A673 (cell line): ENCODE measurements around the gene ZC3H12C. TPM values are rescaled to one million over a fixed set of nuclear protein-coding genes. Genes with fewer than 3 reads are reported as not detected.

Experiments
- BruUV-seq: library from RNA; stranded (reverse); fragments of 400-500 nt; replicated peaks from 2 replicates; lab custom pipeline; 2021; lab: Mats Ljungman, UMichigan
- CTCF ChIA-PET: fragments of 300-600 bp; sonication (Branson Sonifier 250); formaldehyde crosslinking; loops from one replicate; lab custom pipeline; 2022; ENCODE audit warnings: antibody characterized with exemption; lab: Charles Lee
- POLR2A ChIA-PET: fragments of 300-600 bp; sonication (Branson Sonifier 250); formaldehyde crosslinking; loops from one replicate; lab custom pipeline; 2022; ENCODE audit warnings: antibody characterized with exemption; ENCODE audit not compliant: low non-redundant PET; lab: Charles Lee
- DNase-seq: peaks from one replicate; pipeline ENCODE4 v3.0.0-alpha.2; 2015; ENCODE audit warnings: low spot score
- H3K27ac ChIP-seq: fragments of 200-600 bp; sonication (generic); 2 replicates; pipeline ENCODE4 v1.5.1; 2016; ENCODE audit warnings: mixed run types, low read depth, mild to moderate bottlenecking, mixed read lengths, antibody characterized with exemption, low read length; ENCODE audit not compliant: poor library complexity, severe bottlenecking
- H3K27me3 ChIP-seq: fragments of 200-600 bp; sonication (generic); replicated peaks from 2 replicates; pipeline ENCODE4 v1.6.1; 2017; ENCODE audit warnings: mixed run types, low read depth, mild to moderate bottlenecking, mixed read lengths, antibody characterized with exemption, low read length; ENCODE audit not compliant: insufficient read depth, poor library complexity
- H3K36me3 ChIP-seq: fragments of 200-600 bp; sonication (generic); 2 replicates; pipeline ENCODE4 v1.6.1; 2016; ENCODE audit warnings: mixed run types, mild to moderate bottlenecking, mixed read lengths, antibody characterized with exemption, low read length; ENCODE audit not compliant: insufficient read depth, poor library complexity, severe bottlenecking
- H3K4me1 ChIP-seq: fragments of 200-600 bp; sonication (generic); 2 replicates; pipeline ENCODE4 v1.6.1; 2017; ENCODE audit warnings: mixed run types, mild to moderate bottlenecking, mixed read lengths, antibody characterized with exemption, low read length; ENCODE audit not compliant: insufficient read depth, poor library complexity, severe bottlenecking
- H3K4me3 ChIP-seq: fragments of 200-600 bp; sonication (generic); 2 replicates; pipeline ENCODE4 v1.5.1; 2016; ENCODE audit warnings: low read depth, mixed run types, mild to moderate bottlenecking, mixed read lengths, low read length; ENCODE audit not compliant: poor library complexity, severe bottlenecking
- H3K9me3 ChIP-seq: fragments of 200-600 bp; sonication (generic); 2 replicates; pipeline ENCODE4 v1.6.1; 2016; ENCODE audit warnings: mixed run types, low read depth, mild to moderate bottlenecking, mixed read lengths, antibody characterized with exemption, low read length; ENCODE audit not compliant: poor library complexity, severe bottlenecking
- EZH2 ChIP-seq: fragments of 200-600 bp; sonication (generic); IDR thresholded peaks from 2 replicates; pipeline ENCODE4 v1.6.1; 2017; ENCODE audit warnings: borderline replicate concordance, low read depth, mild to moderate bottlenecking, mixed read lengths, antibody characterized with exemption, low read length; ENCODE audit not compliant: poor library complexity, severe bottlenecking
- intact Hi-C: fragments of 100-400 bp; cut with micrococcal nuclease; formaldehyde crosslinking; loops from one replicate; pipeline ENCODE4 v1.10.0; 2022; ENCODE audit not compliant: unreplicated experiment
- total RNA-seq: library from RNA; stranded (reverse); gene quantifications from 2 replicates; pipeline ENCODE4 v1.2.3, GENCODE V29; 2021
- TF ChIP-seq, protein P1 (sequence below): fragments of 300-800, 200-600 bp; sonication (generic); conservative IDR thresholded peaks from 2 replicates; pipeline ENCODE4 v1.5.1; 2017; ENCODE audit warnings: low read depth, mild to moderate bottlenecking, antibody characterized with exemption, low read length, moderate library complexity, mixed read lengths

The ZC3H12C gene
- total RNA-seq, 1 experiment from 2014 or later: 21.7 TPM

DNA sequence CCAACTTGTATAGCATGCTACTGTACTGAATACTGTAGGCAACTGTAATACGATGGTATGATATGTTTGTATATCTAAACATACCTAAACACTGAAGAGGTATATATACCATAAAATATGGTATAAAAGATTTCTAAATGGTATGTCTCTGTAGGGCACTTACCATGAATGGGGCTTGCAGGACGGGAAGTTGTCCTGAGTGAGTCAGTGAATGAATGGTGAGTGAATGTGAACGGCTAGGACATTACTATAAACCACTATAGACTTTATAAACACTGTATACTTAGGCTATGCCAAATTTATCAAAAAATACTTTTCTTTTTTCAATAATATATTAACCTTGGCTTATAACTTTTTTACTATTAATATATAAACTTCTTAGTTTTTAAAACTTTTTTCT lies 66.8 kb downstream of the ZC3H12C start:
- H3K4me3 ChIP-seq: no peak overlapping the region
- POLR2A ChIA-PET: no interaction called here
- H3K27ac ChIP-seq: peak overlapping the region; percentile 9
- CTCF ChIA-PET: no interaction called here
- no peaks in the 10 kb centered on the region for H3K9me3 ChIP-seq
- no TSS peak for BruUV-seq
- H3K27me3 ChIP-seq: no peaks in the 10 kb centered on the region
- TF ChIP-seq, protein P1, sequence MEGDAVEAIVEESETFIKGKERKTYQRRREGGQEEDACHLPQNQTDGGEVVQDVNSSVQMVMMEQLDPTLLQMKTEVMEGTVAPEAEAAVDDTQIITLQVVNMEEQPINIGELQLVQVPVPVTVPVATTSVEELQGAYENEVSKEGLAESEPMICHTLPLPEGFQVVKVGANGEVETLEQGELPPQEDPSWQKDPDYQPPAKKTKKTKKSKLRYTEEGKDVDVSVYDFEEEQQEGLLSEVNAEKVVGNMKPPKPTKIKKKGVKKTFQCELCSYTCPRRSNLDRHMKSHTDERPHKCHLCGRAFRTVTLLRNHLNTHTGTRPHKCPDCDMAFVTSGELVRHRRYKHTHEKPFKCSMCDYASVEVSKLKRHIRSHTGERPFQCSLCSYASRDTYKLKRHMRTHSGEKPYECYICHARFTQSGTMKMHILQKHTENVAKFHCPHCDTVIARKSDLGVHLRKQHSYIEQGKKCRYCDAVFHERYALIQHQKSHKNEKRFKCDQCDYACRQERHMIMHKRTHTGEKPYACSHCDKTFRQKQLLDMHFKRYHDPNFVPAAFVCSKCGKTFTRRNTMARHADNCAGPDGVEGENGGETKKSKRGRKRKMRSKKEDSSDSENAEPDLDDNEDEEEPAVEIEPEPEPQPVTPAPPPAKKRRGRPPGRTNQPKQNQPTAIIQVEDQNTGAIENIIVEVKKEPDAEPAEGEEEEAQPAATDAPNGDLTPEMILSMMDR: no peak
- TF ChIP-seq EZH2: no peak
- peaks cover 5% of the 10 kb centered on the region for H3K4me1 ChIP-seq
- H3K36me3 ChIP-seq: peaks cover 37% of the 10 kb centered on the region
- DNase-seq: no peak
- intact Hi-C loops: no loop called here

- CTCF ChIA-PET: no interaction called here
- Histone ChIP-seq H3K9me3 (no peaks in the 10 kb centered on the region), H3K4me3 (no peak overlapping the region), H3K4me1 (peaks cover 5% of the 10 kb centered on the region), H3K36me3 (peaks cover 41% of the 10 kb centered on the region), H3K27ac (no peak overlapping the region), H3K27me3 (no peaks in the 10 kb centered on the region)
- intact Hi-C loops: no loop called here
- DNase-seq: no peak
- POLR2A ChIA-PET: no interaction called here
- no peak for TF ChIP-seq EZH2
- TF ChIP-seq, protein P1: no peak
- BruUV-seq: no TSS peak
These were observed 67.2 kb downstream of the ZC3H12C start for GRCh38 chr11:110160437-110160836.

- intact Hi-C loops: no loop called here
- Histone ChIP-seq H3K27me3 (no peaks in the 10 kb centered on the region), H3K9me3 (no peaks in the 10 kb centered on the region), H3K27ac (no peak overlapping the region), H3K36me3 (peaks cover 42% of the 10 kb centered on the region), H3K4me3 (no peak overlapping the region), H3K4me1 (peaks cover 5% of the 10 kb centered on the region)
- TF ChIP-seq, protein P1: no peak
- no peak for TF ChIP-seq EZH2
- ChIA-PET POLR2A (no interaction called here), CTCF (no interaction called here)
- no peak for DNase-seq
- no TSS peak for BruUV-seq
These were observed 67.9 kb downstream of the ZC3H12C start for GRCh38 chr11:110161061-110161460.
